GM18951 (cell line): ENCODE results near the gene SPIRE1.
"Not testable (repeated sequence)": the region's sequence is repeated elsewhere in the genome, so short reads cannot be mapped to it uniquely, and the experiment has no call there.

ENCODE experiments used
- POLR2A ChIP-seq: IDR thresholded peaks from 4 replicates; pipeline ENCODE4 v1.6.1; 2011; ENCODE audit warnings: mild to moderate bottlenecking; ENCODE audit not compliant: insufficient read length, insufficient read depth; ENCODE audit errors: extremely low read depth
- in situ Hi-C: fragments of 300-500 bp; cut with MboI; formaldehyde crosslinking; loops from one replicate; pipeline ENCODE4 v1.12.0; 2022; ENCODE audit warnings: low sequenced_read_pairs, mixed read lengths, inconsistent platforms; ENCODE audit not compliant: unreplicated experiment

The SPIRE1 gene

GRCh38 chr18:12422936-12423335 is 235.0 kb downstream of the SPIRE1 start:
- in situ Hi-C loops = no loop called here
- no peak for TF ChIP-seq POLR2A

- no peak for TF ChIP-seq POLR2A
- in situ Hi-C loops = no loop called here
These were observed 236.2 kb downstream of the SPIRE1 start for GRCh38 chr18:12421732-12422131.

GRCh38 chr18:12420821-12421421 is 237.0 kb downstream of the SPIRE1 start:
- in situ Hi-C loops = no loop called here
- no peak for TF ChIP-seq POLR2A

- no peak for TF ChIP-seq POLR2A
- in situ Hi-C loops = no loop called here
These were observed 240.2 kb downstream of the SPIRE1 start for GRCh38 chr18:12417687-12418086.

GRCh38 chr18:12416098-12416729 is 241.7 kb downstream of the SPIRE1 start:
- TF ChIP-seq POLR2A = no peak
- in situ Hi-C loops = no loop called here

- in situ Hi-C loops = no loop called here
- no peak for TF ChIP-seq POLR2A
These were observed 246.5 kb downstream of the SPIRE1 start for GRCh38 chr18:12411456-12411855.

GRCh38 chr18:12410747-12411146 is 247.2 kb downstream of the SPIRE1 start:
- in situ Hi-C loops = not testable (repeated sequence)

GRCh38 chr18:12410081-12410481 is 247.8 kb downstream of the SPIRE1 start:
- no peak for TF ChIP-seq POLR2A
- in situ Hi-C loops = no loop called here

GRCh38 chr18:12409469-12409868 is 248.4 kb downstream of the SPIRE1 start:
- in situ Hi-C loops = no loop called here
- no peak for TF ChIP-seq POLR2A

- in situ Hi-C loops = no loop called here
- no peak for TF ChIP-seq POLR2A
These were observed 249.5 kb downstream of the SPIRE1 start for GRCh38 chr18:12408247-12408869.

GRCh38 chr18:12406371-12407111 is 251.4 kb downstream of the SPIRE1 start:
- no peak for TF ChIP-seq POLR2A

GRCh38 chr18:12405066-12405465 is 252.8 kb downstream of the SPIRE1 start:
- TF ChIP-seq POLR2A = no peak
- in situ Hi-C loops = no loop called here

More at GRCh38 chr18:12406371-12407111, 251.4 kb downstream of the SPIRE1 start:
- in situ Hi-C loops = no loop called here
